SKM-1 treated with dmso at 0.1 percent for 144 hours (cell line): ENCODE data around the gene TSPAN4.
A peak's percentile ranks its signal among the peaks of the same experiment; 100 is the strongest.

Experiments
- DNase-seq: peaks from one replicate; lab custom pipeline; 2025; ENCODE audit not compliant: unreplicated experiment; lab: John Stamatoyannopoulos, UW

The TSPAN4 gene

GRCh38 chr11:883527-883926 is 40.9 kb downstream of the TSPAN4 start:
- DNase-seq, result no peak

GRCh38 chr11:884578-885070 is 42.0 kb downstream of the TSPAN4 start:
- no peak for DNase-seq

- no peak for DNase-seq
Observed at GRCh38 chr11:886568-886967, 43.9 kb downstream of the TSPAN4 start.

GRCh38 chr11:887589-887988 is 44.9 kb downstream of the TSPAN4 start:
- DNase-seq, result no peak

- no peak for DNase-seq
Observed at GRCh38 chr11:888310-889212, 45.9 kb downstream of the TSPAN4 start.

GRCh38 chr11:889257-889656 is 46.6 kb downstream of the TSPAN4 start:
- no peak for DNase-seq

- DNase-seq, result no peak
Observed at GRCh38 chr11:889687-890475, 47.2 kb downstream of the TSPAN4 start.

- no peak for DNase-seq
Observed at GRCh38 chr11:890794-891540, 48.3 kb downstream of the TSPAN4 start.

- DNase-seq, result no peak
Observed at GRCh38 chr11:893008-893654, 50.5 kb downstream of the TSPAN4 start.

- no peak for DNase-seq
Observed at GRCh38 chr11:894575-895201, 52.0 kb downstream of the TSPAN4 start.

GRCh38 chr11:895331-896110 is 52.9 kb downstream of the TSPAN4 start:
- no peak for DNase-seq

- DNase-seq, result no peak
Observed at GRCh38 chr11:897253-898142, 54.8 kb downstream of the TSPAN4 start.

- DNase-seq, result peak; percentile 3
Observed at GRCh38 chr11:898143-898511, 55.5 kb downstream of the TSPAN4 start.

GRCh38 chr11:898540-899190 is 56.0 kb downstream of the TSPAN4 start:
- no peak for DNase-seq

GRCh38 chr11:899724-900123 is 57.1 kb downstream of the TSPAN4 start:
- no peak for DNase-seq

- DNase-seq, result no peak
Observed at GRCh38 chr11:900545-900944, 57.9 kb downstream of the TSPAN4 start.

- no peak for DNase-seq
Observed at GRCh38 chr11:901452-902061, 58.9 kb downstream of the TSPAN4 start.

- DNase-seq, result no peak
Observed at GRCh38 chr11:904380-904779, 61.7 kb downstream of the TSPAN4 start.
